ENCODE results near the gene LUC7L.
"Not testable (repeated sequence)": the region's sequence is repeated elsewhere in the genome, so short reads cannot be mapped to it uniquely, and the experiment has no call there.

Gene LUC7L

DNA sequence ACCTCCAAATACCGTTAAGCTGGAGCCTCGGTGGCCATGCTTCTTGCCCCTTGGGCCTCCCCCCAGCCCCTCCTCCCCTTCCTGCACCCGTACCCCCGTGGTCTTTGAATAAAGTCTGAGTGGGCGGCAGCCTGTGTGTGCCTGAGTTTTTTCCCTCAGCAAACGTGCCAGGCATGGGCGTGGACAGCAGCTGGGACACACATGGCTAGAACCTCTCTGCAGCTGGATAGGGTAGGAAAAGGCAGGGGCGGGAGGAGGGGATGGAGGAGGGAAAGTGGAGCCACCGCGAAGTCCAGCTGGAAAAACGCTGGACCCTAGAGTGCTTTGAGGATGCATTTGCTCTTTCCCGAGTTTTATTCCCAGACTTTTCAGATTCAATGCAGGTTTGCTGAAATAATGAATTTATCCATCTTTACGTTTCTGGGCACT lies 51.8 kb downstream of the LUC7L start:
- Histone ChIP-seq H3K4me1 (ENCODE audit: control insufficient read depth, insufficient read depth, low read length) (peaks cover 8% of the 10 kb centered on the region), H3K36me3 (ENCODE audit: control insufficient read depth, insufficient read depth, low read length, severe bottlenecking) (no peaks in the 10 kb centered on the region), H3K9me3 (ENCODE audit: control insufficient read depth, low read length) (no peaks in the 10 kb centered on the region), H3K9ac (ENCODE audit: low read length) (no peak overlapping the region), H3K4me3 (ENCODE audit: low read length) (no peak overlapping the region), H3K27me3 (replicated peaks; ENCODE audit: control insufficient read depth, insufficient read depth, low read length) (peaks cover 36% of the 10 kb centered on the region)
- peak; percentile 50 for DNase-seq (ENCODE audit: low read depth)

DNA sequence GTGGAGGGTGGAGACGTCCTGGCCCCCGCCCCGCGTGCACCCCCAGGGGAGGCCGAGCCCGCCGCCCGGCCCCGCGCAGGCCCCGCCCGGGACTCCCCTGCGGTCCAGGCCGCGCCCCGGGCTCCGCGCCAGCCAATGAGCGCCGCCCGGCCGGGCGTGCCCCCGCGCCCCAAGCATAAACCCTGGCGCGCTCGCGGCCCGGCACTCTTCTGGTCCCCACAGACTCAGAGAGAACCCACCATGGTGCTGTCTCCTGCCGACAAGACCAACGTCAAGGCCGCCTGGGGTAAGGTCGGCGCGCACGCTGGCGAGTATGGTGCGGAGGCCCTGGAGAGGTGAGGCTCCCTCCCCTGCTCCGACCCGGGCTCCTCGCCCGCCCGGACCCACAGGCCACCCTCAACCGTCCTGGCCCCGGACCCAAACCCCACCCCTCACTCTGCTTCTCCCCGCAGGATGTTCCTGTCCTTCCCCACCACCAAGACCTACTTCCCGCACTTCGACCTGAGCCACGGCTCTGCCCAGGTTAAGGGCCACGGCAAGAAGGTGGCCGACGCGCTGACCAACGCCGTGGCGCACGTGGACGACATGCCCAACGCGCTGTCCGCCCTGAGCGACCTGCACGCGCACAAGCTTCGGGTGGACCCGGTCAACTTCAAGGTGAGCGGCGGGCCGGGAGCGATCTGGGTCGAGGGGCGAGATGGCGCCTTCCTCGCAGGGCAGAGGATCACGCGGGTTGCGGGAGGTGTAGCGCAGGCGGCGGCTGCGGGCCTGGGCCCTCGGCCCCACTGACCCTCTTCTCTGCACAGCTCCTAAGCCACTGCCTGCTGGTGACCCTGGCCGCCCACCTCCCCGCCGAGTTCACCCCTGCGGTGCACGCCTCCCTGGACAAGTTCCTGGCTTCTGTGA lies 52.5 kb downstream of the LUC7L start, which contains the start of gene HBA1:
TSS of gene HBA1 (plus strand) at position 204 of the 906 bp plus-strand sequence. CDS start at position 241, 37 bp downstream.
- H3K9me3 ChIP-seq (ENCODE audit: control insufficient read depth, low read length); DNase-seq (ENCODE audit: low read depth); H3K4me3 ChIP-seq (ENCODE audit: low read length); H3K9ac ChIP-seq (ENCODE audit: low read length); H3K4me1 ChIP-seq (ENCODE audit: control insufficient read depth, insufficient read depth, low read length); H3K36me3 ChIP-seq (ENCODE audit: control insufficient read depth, insufficient read depth, low read length, severe bottlenecking): not testable (repeated sequence)
- peaks cover 36% of the 10 kb centered on the region for H3K27me3 ChIP-seq (replicated peaks; ENCODE audit: control insufficient read depth, insufficient read depth, low read length)

GRCh38 chr16:176006-176405 lies 53.2 kb downstream of the LUC7L start:
- not testable (repeated sequence) for H3K9ac ChIP-seq (ENCODE audit: low read length); DNase-seq (ENCODE audit: low read depth); H3K9me3 ChIP-seq (ENCODE audit: control insufficient read depth, low read length); H3K36me3 ChIP-seq (ENCODE audit: control insufficient read depth, insufficient read depth, low read length, severe bottlenecking); H3K4me3 ChIP-seq (ENCODE audit: low read length); H3K4me1 ChIP-seq (ENCODE audit: control insufficient read depth, insufficient read depth, low read length)
- H3K27me3 ChIP-seq (replicated peaks; ENCODE audit: control insufficient read depth, insufficient read depth, low read length), result peaks cover 36% of the 10 kb centered on the region

DNA sequence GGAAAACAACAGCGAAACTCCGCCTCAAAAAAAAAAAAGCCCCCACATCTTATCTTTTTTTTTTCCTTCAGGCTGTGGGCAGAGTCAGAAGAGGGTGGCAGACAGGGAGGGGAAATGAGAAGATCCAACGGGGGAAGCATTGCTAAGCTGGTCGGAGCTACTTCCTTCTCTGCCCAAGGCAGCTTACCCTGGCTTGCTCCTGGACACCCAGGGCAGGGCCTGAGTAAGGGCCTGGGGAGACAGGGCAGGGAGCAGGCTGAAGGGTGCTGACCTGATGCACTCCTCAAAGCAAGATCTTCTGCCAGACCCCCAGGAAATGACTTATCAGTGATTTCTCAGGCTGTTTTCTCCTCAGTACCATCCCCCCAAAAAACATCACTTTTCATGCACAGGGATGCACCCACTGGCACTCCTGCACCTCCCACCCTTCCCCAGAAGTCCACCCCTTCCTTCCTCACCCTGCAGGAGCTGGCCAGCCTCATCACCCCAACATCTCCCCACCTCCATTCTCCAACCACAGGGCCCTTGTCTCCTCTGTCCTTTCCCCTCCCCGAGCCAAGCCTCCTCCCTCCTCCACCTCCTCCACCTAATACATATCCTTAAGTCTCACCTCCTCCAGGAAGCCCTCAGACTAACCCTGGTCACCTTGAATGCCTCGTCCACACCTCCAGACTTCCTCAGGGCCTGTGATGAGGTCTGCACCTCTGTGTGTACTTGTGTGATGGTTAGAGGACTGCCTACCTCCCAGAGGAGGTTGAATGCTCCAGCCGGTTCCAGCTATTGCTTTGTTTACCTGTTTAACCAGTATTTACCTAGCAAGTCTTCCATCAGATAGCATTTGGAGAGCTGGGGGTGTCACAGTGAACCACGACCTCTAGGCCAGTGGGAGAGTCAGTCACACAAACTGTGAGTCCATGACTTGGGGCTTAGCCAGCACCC lies 54.0 kb downstream of the LUC7L start:
- DNase-seq (ENCODE audit: low read depth), result no peak
- peaks cover 39% of the 10 kb centered on the region for H3K27me3 ChIP-seq (replicated peaks; ENCODE audit: control insufficient read depth, insufficient read depth, low read length)
- no peak overlapping the region for H3K4me3 ChIP-seq (ENCODE audit: low read length)
- no peak overlapping the region for H3K9ac ChIP-seq (ENCODE audit: low read length)
- H3K4me1 ChIP-seq (ENCODE audit: control insufficient read depth, insufficient read depth, low read length), result peaks cover 3% of the 10 kb centered on the region
- H3K36me3 ChIP-seq (ENCODE audit: control insufficient read depth, insufficient read depth, low read length, severe bottlenecking), result no peaks in the 10 kb centered on the region
- no peaks in the 10 kb centered on the region for H3K9me3 ChIP-seq (ENCODE audit: control insufficient read depth, low read length)

- not testable (repeated sequence) for H3K4me3 ChIP-seq (ENCODE audit: low read length); H3K9me3 ChIP-seq (ENCODE audit: control insufficient read depth, low read length); H3K4me1 ChIP-seq (ENCODE audit: control insufficient read depth, insufficient read depth, low read length); H3K36me3 ChIP-seq (ENCODE audit: control insufficient read depth, insufficient read depth, low read length, severe bottlenecking); H3K9ac ChIP-seq (ENCODE audit: low read length)
- H3K27me3 ChIP-seq (replicated peaks; ENCODE audit: control insufficient read depth, insufficient read depth, low read length), result peaks cover 30% of the 10 kb centered on the region
- peak; percentile 31 for DNase-seq (ENCODE audit: low read depth)
These were observed 55.1 kb downstream of the LUC7L start for GRCh38 chr16:173928-174769.

DNA sequence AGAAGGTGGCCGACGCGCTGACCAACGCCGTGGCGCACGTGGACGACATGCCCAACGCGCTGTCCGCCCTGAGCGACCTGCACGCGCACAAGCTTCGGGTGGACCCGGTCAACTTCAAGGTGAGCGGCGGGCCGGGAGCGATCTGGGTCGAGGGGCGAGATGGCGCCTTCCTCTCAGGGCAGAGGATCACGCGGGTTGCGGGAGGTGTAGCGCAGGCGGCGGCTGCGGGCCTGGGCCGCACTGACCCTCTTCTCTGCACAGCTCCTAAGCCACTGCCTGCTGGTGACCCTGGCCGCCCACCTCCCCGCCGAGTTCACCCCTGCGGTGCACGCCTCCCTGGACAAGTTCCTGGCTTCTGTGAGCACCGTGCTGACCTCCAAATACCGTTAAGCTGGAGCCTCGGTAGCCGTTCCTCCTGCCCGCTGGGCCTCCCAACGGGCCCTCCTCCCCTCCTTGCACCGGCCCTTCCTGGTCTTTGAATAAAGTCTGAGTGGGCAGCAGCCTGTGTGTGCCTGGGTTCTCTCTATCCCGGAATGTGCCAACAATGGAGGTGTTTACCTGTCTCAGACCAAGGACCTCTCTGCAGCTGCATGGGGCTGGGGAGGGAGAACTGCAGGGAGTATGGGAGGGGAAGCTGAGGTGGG lies 55.9 kb downstream of the LUC7L start:
- not testable (repeated sequence) for DNase-seq (ENCODE audit: low read depth); H3K36me3 ChIP-seq (ENCODE audit: control insufficient read depth, insufficient read depth, low read length, severe bottlenecking); H3K9ac ChIP-seq (ENCODE audit: low read length); H3K9me3 ChIP-seq (ENCODE audit: control insufficient read depth, low read length); H3K4me1 ChIP-seq (ENCODE audit: control insufficient read depth, insufficient read depth, low read length); H3K4me3 ChIP-seq (ENCODE audit: low read length)
- peaks cover 33% of the 10 kb centered on the region for H3K27me3 ChIP-seq (replicated peaks; ENCODE audit: control insufficient read depth, insufficient read depth, low read length)

GRCh38 chr16:172374-172941 lies 56.8 kb downstream of the LUC7L start, which contains the start of gene HBA2:
Gene HBA2 (plus strand): TSS chr16:172876. CDS start chr16:172913, 37 bp downstream.
- H3K4me3 ChIP-seq (ENCODE audit: low read length); DNase-seq (ENCODE audit: low read depth); H3K9ac ChIP-seq (ENCODE audit: low read length); H3K36me3 ChIP-seq (ENCODE audit: control insufficient read depth, insufficient read depth, low read length, severe bottlenecking); H3K9me3 ChIP-seq (ENCODE audit: control insufficient read depth, low read length); H3K4me1 ChIP-seq (ENCODE audit: control insufficient read depth, insufficient read depth, low read length): not testable (repeated sequence)
- H3K27me3 ChIP-seq (replicated peaks; ENCODE audit: control insufficient read depth, insufficient read depth, low read length), result peaks cover 33% of the 10 kb centered on the region

GRCh38 chr16:170788-171187 lies 58.5 kb downstream of the LUC7L start:
- Histone ChIP-seq H3K9me3 (ENCODE audit: control insufficient read depth, low read length) (no peaks in the 10 kb centered on the region), H3K27me3 (replicated peaks; ENCODE audit: control insufficient read depth, insufficient read depth, low read length) (peaks cover 42% of the 10 kb centered on the region), H3K36me3 (ENCODE audit: control insufficient read depth, insufficient read depth, low read length, severe bottlenecking) (no peaks in the 10 kb centered on the region), H3K9ac (ENCODE audit: low read length) (no peak overlapping the region), H3K4me3 (ENCODE audit: low read length) (no peak overlapping the region), H3K4me1 (ENCODE audit: control insufficient read depth, insufficient read depth, low read length) (no peaks in the 10 kb centered on the region)
- DNase-seq (ENCODE audit: low read depth), result no peak

GRCh38 chr16:170088-170507 lies 59.2 kb downstream of the LUC7L start:
- H3K9me3 ChIP-seq (ENCODE audit: control insufficient read depth, low read length); H3K4me3 ChIP-seq (ENCODE audit: low read length); H3K36me3 ChIP-seq (ENCODE audit: control insufficient read depth, insufficient read depth, low read length, severe bottlenecking); H3K9ac ChIP-seq (ENCODE audit: low read length); H3K4me1 ChIP-seq (ENCODE audit: control insufficient read depth, insufficient read depth, low read length): not testable (repeated sequence)
- peak; percentile 20 for DNase-seq (ENCODE audit: low read depth)
- peaks cover 36% of the 10 kb centered on the region for H3K27me3 ChIP-seq (replicated peaks; ENCODE audit: control insufficient read depth, insufficient read depth, low read length)

DNA sequence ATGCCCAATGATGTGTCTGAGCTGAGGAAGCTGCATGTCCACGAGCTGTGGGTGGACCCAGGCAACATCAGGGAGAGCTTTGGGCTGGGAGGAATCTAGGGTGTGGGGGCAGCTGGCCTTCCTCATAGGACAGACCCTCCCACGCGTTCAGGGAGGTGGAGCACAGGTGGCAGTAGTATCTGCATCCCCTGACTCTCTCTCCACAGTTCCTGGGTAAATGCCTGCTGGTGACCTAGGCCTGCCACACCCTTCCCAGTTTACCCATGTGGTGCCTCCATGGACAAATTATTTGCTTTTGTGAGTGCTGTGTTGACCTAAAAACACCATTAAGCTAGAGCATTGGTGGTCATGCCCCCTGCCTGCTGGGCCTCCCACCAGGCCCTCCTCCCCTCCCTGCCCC lies 60.2 kb downstream of the LUC7L start:
- Histone ChIP-seq H3K36me3 (ENCODE audit: control insufficient read depth, insufficient read depth, low read length, severe bottlenecking) (no peaks in the 10 kb centered on the region), H3K27me3 (replicated peaks; ENCODE audit: control insufficient read depth, insufficient read depth, low read length) (peaks cover 33% of the 10 kb centered on the region), H3K4me1 (ENCODE audit: control insufficient read depth, insufficient read depth, low read length) (peaks cover 2% of the 10 kb centered on the region), H3K9me3 (ENCODE audit: control insufficient read depth, low read length) (no peaks in the 10 kb centered on the region), H3K4me3 (ENCODE audit: low read length) (no peak overlapping the region), H3K9ac (ENCODE audit: low read length) (no peak overlapping the region)
- no peak for DNase-seq (ENCODE audit: low read depth)
